ENCODE measurements around the gene PRIM2.
"Not testable (repeated sequence)": the region's sequence is repeated elsewhere in the genome, so short reads cannot be mapped to it uniquely, and the experiment has no call there.

DNA sequence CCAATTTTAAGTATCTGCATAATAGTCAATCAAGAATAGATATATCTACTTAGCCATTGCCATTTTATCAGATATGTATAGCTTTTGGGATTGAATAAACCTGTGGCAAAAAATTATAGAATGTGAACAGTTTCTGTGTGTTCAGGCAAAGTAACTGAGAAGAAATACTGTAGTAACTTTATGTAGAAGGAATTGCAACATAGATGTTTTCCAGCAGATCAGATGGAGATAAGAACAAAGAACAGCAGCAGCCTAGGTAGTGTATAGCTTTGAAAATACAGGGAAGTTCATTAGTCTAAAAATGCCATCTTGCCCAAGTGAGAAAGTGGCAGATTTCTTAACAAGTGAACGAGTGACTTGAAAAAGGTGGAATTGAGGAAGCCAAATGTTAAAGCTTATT is 197.7 kb downstream of the PRIM2 start:
- TF ChIP-seq, protein P1, sequence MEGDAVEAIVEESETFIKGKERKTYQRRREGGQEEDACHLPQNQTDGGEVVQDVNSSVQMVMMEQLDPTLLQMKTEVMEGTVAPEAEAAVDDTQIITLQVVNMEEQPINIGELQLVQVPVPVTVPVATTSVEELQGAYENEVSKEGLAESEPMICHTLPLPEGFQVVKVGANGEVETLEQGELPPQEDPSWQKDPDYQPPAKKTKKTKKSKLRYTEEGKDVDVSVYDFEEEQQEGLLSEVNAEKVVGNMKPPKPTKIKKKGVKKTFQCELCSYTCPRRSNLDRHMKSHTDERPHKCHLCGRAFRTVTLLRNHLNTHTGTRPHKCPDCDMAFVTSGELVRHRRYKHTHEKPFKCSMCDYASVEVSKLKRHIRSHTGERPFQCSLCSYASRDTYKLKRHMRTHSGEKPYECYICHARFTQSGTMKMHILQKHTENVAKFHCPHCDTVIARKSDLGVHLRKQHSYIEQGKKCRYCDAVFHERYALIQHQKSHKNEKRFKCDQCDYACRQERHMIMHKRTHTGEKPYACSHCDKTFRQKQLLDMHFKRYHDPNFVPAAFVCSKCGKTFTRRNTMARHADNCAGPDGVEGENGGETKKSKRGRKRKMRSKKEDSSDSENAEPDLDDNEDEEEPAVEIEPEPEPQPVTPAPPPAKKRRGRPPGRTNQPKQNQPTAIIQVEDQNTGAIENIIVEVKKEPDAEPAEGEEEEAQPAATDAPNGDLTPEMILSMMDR (IDR thresholded peaks at IDR 0.05; ENCODE audit: low read depth, low read length), result not testable (repeated sequence)
- not testable (repeated sequence) for TF ChIP-seq POLR2A (IDR thresholded peaks at IDR 0.05; ENCODE audit: extremely low read depth, insufficient read length); MAX (IDR thresholded peaks at IDR 0.05; ENCODE audit: low read depth, low read length)

Data from NB4 (cell line).